HEK293 (cell line): ENCODE measurements around the gene RPS19.

Source experiments
- CTCF ChIA-PET: fragments of 350-600 bp; formaldehyde crosslinking; extraction: SDS; loops from one replicate; lab custom pipeline; 2021; ENCODE audit warnings: antibody characterized with exemption; lab: Yijun Ruan, JAX
- POLR2A ChIA-PET: fragments of 300-600 bp; formaldehyde crosslinking; extraction: SDS; loops from one replicate; lab custom pipeline; 2020; ENCODE audit warnings: antibody characterized with exemption, inconsistent platforms; lab: Yijun Ruan, JAX
- H3K27ac ChIP-seq: fragments of 200-500 bp; sonication (Bioruptor generic); 2 replicates; pipeline ENCODE4 v1.5.1; 2014; ENCODE audit warnings: low read depth, low read length, control low read depth, inconsistent platforms; ENCODE audit errors: extremely low read depth
- H3K36me3 ChIP-seq, 2 experiments: fragments of 200-500 bp in 1 of 2; sonication (Bioruptor generic) in 1 of 2; 1 replicate in 1 of 2; 2 replicates in 1 of 2; pipeline ENCODE4 v1.5.1; 2014 to 2017; ENCODE audit warnings: inconsistent platforms in 2 of 2, low read length in 2 of 2; ENCODE audit not compliant: control insufficient read depth in 2 of 2, insufficient read depth in 1 of 2
- H3K4me1 ChIP-seq: fragments of 200-500 bp; sonication (Bioruptor generic); 2 replicates; pipeline ENCODE4 v1.5.1; 2014; ENCODE audit warnings: mild to moderate bottlenecking, low read length, inconsistent platforms; ENCODE audit not compliant: control insufficient read depth, insufficient read depth
- H3K4me3 ChIP-seq: 2 replicates; pipeline ENCODE4 v1.5.1; 2011; ENCODE audit warnings: low read depth, mild to moderate bottlenecking, control low read depth, low read length, moderate library complexity
- H3K9me3 ChIP-seq: fragments of 200-500 bp; sonication (Bioruptor generic); 2 replicates; pipeline ENCODE4 v1.5.1; 2014; ENCODE audit warnings: low read depth, low read length, inconsistent platforms; ENCODE audit not compliant: control insufficient read depth, insufficient read depth
- GLIS1 ChIP-seq: fragments of 450-650 bp; formaldehyde crosslinking; IDR thresholded peaks from 2 replicates; pipeline ENCODE4 v1.5.1; 2016; ENCODE audit warnings: missing biosample characterization, missing genetic modification characterization
- SCRT1 ChIP-seq: fragments of 450-650 bp; formaldehyde crosslinking; IDR thresholded peaks from 2 replicates; pipeline ENCODE4 v1.5.1; 2016; ENCODE audit warnings: missing biosample characterization, missing genetic modification characterization, borderline replicate concordance
- ZIC2 ChIP-seq: fragments of 450-650 bp; formaldehyde crosslinking; IDR thresholded peaks from 2 replicates; pipeline ENCODE4 v1.5.1; 2016; ENCODE audit warnings: missing biosample characterization, missing genetic modification characterization
- ZNF174 ChIP-seq: fragments of 450-650 bp; formaldehyde crosslinking; IDR thresholded peaks from 2 replicates; pipeline ENCODE4 v1.5.0; 2017; ENCODE audit warnings: missing biosample characterization, mild to moderate bottlenecking, missing genetic modification characterization
- ZNF24 ChIP-seq: fragments of 450-650 bp; formaldehyde crosslinking; IDR thresholded peaks from 2 replicates; pipeline ENCODE4 v1.5.1; 2016; ENCODE audit warnings: missing biosample characterization, missing genetic modification characterization
- ZNF48 ChIP-seq: fragments of 450-650 bp; formaldehyde crosslinking; IDR thresholded peaks from 2 replicates; pipeline ENCODE4 v1.5.1; 2016; ENCODE audit warnings: missing biosample characterization, missing genetic modification characterization
- ZNF501 ChIP-seq: fragments of 450-650 bp; formaldehyde crosslinking; IDR thresholded peaks from 2 replicates; pipeline ENCODE4 v1.5.1; 2016; ENCODE audit warnings: missing biosample characterization, missing genetic modification characterization
- ZNF654 ChIP-seq: fragments of 450-650 bp; formaldehyde crosslinking; IDR thresholded peaks from 2 replicates; pipeline ENCODE4 v1.5.1; 2016; ENCODE audit warnings: low read depth, missing biosample characterization, missing genetic modification characterization
- ZNF670 ChIP-seq: fragments of 450-650 bp; formaldehyde crosslinking; IDR thresholded peaks from 2 replicates; pipeline ENCODE4 v1.5.1; 2016; ENCODE audit warnings: missing biosample characterization, missing genetic modification characterization, low read depth
- ZSCAN16 ChIP-seq: fragments of 450-650 bp; formaldehyde crosslinking; IDR thresholded peaks from 2 replicates; pipeline ENCODE4 v1.5.1; 2016; ENCODE audit warnings: missing biosample characterization, missing genetic modification characterization
- TF ChIP-seq, protein P1 (sequence below): fragments of 450-650 bp; formaldehyde crosslinking; IDR thresholded peaks from 2 replicates; pipeline ENCODE4 v1.5.1; 2016; ENCODE audit warnings: missing biosample characterization, missing genetic modification characterization
- TF ChIP-seq, protein P2 (sequence below): fragments of 450-650 bp; formaldehyde crosslinking; IDR thresholded peaks from 2 replicates; pipeline ENCODE4 v1.5.1; 2016; ENCODE audit warnings: missing biosample characterization, missing genetic modification characterization
- TF ChIP-seq, protein P3 (sequence below): fragments of 450-650 bp; formaldehyde crosslinking; IDR thresholded peaks from 2 replicates; pipeline ENCODE4 v1.5.1; 2017; ENCODE audit warnings: missing biosample characterization, missing genetic modification characterization

The RPS19 gene

DNA sequence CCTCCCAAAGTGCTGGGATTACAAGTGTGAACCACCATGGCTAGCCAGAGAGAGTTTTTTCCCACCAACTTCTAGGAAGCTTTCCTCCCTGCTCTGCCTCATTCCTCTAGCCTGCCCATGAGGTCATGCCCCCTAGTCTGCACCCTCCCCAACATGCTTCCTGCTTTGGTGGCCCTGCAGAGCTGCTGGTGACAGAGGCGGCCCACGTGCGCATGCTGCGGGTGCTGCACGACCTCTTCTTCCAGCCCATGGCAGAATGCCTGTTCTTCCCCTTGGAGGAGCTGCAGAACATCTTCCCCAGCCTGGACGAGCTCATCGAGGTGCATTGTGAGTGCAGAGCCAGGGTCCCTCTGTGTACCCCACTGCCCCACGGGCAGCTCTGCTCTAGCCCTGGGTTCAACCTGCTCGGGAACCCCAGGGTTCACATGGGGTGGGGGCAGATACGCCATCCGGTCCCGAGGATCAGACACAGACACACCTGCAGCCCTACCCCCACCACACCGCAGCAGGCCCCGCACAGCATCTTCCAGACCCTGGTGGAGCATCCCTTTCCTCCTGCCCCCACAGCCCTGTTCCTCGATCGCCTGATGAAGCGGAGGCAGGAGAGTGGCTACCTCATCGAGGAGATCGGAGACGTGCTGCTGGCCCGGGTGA, 41.8 kb downstream of the RPS19 start (continued):
- TF ChIP-seq, protein P1, sequence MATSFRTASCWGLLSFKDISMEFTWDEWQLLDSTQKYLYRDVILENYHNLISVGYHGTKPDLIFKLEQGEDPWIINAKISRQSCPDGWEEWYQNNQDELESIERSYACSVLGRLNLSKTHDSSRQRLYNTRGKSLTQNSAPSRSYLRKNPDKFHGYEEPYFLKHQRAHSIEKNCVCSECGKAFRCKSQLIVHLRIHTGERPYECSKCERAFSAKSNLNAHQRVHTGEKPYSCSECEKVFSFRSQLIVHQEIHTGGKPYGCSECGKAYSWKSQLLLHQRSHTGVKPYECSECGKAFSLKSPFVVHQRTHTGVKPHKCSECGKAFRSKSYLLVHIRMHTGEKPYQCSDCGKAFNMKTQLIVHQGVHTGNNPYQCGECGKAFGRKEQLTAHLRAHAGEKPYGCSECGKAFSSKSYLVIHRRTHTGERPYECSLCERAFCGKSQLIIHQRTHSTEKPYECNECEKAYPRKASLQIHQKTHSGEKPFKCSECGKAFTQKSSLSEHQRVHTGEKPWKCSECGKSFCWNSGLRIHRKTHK (tag by site-specific recombination), result no peak

DNA sequence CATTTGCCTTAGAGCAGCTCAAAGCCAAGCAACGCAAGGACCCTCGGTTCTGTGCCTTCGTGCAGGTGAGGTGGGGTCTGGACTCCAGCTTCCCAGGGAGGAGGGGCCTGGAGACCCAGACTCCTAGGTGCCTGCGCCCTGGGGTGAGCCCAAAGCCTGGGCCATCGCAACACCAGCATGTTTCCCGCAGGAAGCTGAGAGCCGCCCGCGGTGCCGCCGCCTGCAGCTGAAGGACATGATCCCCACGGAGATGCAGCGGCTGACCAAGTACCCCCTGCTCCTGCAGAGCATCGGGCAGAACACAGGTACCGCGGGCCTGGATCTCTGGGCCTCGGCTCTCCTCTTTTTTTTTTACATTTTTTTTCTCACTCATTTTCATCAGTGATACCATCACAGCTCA, 42.5 kb downstream of the RPS19 start:
- no peaks in the 10 kb centered on the region for H3K4me1 ChIP-seq
- TF ChIP-seq ZIC2 (tag by site-specific recombination), result 0 out of 2 replicates have a peak, but pooled peaks have one; percentile 9
- no peak for TF ChIP-seq SCRT1 (tag by site-specific recombination)
- TF ChIP-seq, all 188 proteins: peak for 1
- Histone ChIP-seq H3K9me3 (no peaks in the 10 kb centered on the region), H3K36me3 (peaks cover 55 to 71% of the 10 kb centered on the region in 2 experiments), H3K4me3 (no peak overlapping the region), H3K27ac (no peak overlapping the region)
- ChIA-PET CTCF (interaction anchor here (0.6 to 1.8 kb wide), 3 partner anchors 29 to 661 kb away, joined by 3 to 6 read pairs (median 3); no protein-coding TSS in a partner anchor), POLR2A (interaction anchor here (0.6 to 2.2 kb wide), 3 partner anchors 18 to 194 kb away, joined by 3 to 7 read pairs (median 4); no protein-coding TSS in a partner anchor)

DNA sequence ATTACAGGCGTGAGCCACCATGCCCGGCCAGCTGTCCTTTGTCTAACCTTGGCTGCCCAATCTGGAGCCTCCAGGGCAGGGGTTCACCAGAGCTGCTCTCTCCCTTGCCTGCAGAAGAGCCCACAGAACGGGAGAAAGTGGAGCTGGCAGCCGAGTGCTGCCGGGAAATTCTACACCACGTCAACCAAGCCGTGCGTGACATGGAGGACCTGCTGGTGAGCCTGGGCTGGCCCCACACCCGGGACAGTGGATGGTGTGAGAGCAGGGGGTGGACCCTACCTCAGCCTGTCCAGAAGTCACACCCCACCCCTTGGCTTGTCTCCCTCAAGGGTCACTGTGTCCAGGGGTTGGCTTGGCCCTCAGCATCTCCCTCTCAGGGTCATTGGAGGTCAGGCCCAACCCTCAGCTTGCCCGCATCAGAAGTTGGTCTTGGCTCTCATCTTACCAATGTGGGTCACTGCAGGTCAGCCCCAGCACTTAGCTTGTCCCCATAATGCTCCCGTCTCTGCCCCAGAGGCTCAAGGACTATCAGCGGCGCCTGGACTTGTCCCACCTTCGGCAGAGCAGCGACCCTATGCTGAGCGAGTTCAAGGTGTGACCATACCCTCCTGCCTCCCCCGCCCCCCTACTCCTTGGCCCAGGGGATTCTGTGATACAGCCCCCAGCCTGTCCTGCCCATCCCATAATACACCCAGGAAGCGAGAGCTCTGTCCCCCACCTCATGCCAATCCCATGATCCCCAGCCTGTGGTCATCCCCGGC, 43.3 kb downstream of the RPS19 start:
- no peak overlapping the region for H3K27ac ChIP-seq
- TF ChIP-seq, protein P2, sequence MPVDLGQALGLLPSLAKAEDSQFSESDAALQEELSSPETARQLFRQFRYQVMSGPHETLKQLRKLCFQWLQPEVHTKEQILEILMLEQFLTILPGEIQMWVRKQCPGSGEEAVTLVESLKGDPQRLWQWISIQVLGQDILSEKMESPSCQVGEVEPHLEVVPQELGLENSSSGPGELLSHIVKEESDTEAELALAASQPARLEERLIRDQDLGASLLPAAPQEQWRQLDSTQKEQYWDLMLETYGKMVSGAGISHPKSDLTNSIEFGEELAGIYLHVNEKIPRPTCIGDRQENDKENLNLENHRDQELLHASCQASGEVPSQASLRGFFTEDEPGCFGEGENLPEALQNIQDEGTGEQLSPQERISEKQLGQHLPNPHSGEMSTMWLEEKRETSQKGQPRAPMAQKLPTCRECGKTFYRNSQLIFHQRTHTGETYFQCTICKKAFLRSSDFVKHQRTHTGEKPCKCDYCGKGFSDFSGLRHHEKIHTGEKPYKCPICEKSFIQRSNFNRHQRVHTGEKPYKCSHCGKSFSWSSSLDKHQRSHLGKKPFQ (tag by site-specific recombination), result no peak
- TF ChIP-seq ZSCAN16 (tag by site-specific recombination), result no peak
- TF ChIP-seq, protein P3, sequence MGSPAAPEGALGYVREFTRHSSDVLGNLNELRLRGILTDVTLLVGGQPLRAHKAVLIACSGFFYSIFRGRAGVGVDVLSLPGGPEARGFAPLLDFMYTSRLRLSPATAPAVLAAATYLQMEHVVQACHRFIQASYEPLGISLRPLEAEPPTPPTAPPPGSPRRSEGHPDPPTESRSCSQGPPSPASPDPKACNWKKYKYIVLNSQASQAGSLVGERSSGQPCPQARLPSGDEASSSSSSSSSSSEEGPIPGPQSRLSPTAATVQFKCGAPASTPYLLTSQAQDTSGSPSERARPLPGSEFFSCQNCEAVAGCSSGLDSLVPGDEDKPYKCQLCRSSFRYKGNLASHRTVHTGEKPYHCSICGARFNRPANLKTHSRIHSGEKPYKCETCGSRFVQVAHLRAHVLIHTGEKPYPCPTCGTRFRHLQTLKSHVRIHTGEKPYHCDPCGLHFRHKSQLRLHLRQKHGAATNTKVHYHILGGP (tag by site-specific recombination), result no peak
- no peak for TF ChIP-seq ZNF654 (tag by site-specific recombination)
- no peak for TF ChIP-seq ZNF670 (tag by site-specific recombination)
- TF ChIP-seq GLIS1 (tag by site-specific recombination), result no peak
- no peak for TF ChIP-seq ZNF174 (tag by site-specific recombination)
- no peak for TF ChIP-seq ZNF24 (tag by site-specific recombination)
- no peak for TF ChIP-seq ZNF501 (tag by site-specific recombination)
- TF ChIP-seq ZNF48 (tag by site-specific recombination), result no peak
- H3K4me3 ChIP-seq, result no peak overlapping the region
- no peaks in the 10 kb centered on the region for H3K9me3 ChIP-seq
- no peaks in the 10 kb centered on the region for H3K4me1 ChIP-seq
- H3K36me3 ChIP-seq, result peaks cover 50 to 66% of the 10 kb centered on the region in 2 experiments
- CTCF ChIA-PET, result interaction anchor here (0.6 to 0.7 kb wide), 2 partner anchors 44 to 660 kb away, joined by 3 to 4 read pairs; no protein-coding TSS in a partner anchor
- POLR2A ChIA-PET, result interaction anchor here (0.7 to 2.2 kb wide), 2 partner anchors 19 to 30 kb away, joined by 3 to 7 read pairs; no protein-coding TSS in a partner anchor
